Transverse colon (tissue), 4 donors: ENCODE data around the gene TOMT. TPM values are rescaled to one million over a fixed set of nuclear protein-coding genes. Genes with fewer than 3 reads are reported as not detected.

ENCODE experiments used
- DNase-seq: peaks from one replicate; pipeline ENCODE4 v3.0.0-alpha.2; 2019
- H3K27ac ChIP-seq, 4 donors: fragments of 200-600 bp; sonication (generic); 2 replicates each; pipeline ENCODE4 v1.5.1; 2016 to 2018; ENCODE audit warnings: inconsistent platforms in 4 of 4
- H3K27me3 ChIP-seq: fragments of 200-600 bp; sonication (generic); 2 replicates; pipeline ENCODE4 v1.5.1; 2017; ENCODE audit warnings: inconsistent platforms
- H3K36me3 ChIP-seq, 4 donors: fragments of 200-600 bp; sonication (generic); 2 replicates each; pipeline ENCODE4 v1.5.1; 2017 to 2019; ENCODE audit warnings: inconsistent platforms in 4 of 4
- H3K4me1 ChIP-seq, 4 donors: fragments of 200-600 bp; sonication (generic); 2 replicates each; pipeline ENCODE4 v1.5.1; 2017 to 2020; ENCODE audit warnings: inconsistent platforms in 4 of 4
- H3K4me3 ChIP-seq, 4 donors: fragments of 200-600 bp; sonication (generic); 1 replicate in 1 of 4; 2 replicates in 3 of 4; pipeline versions ENCODE4 v1.5.1 to v1.6.1; 2017 to 2019; ENCODE audit warnings: inconsistent platforms in 4 of 4
- H3K9me3 ChIP-seq, 2 donors: fragments of 200-600 bp; sonication (generic); 2 replicates each; pipeline ENCODE4 v1.5.1; 2017 to 2019; ENCODE audit warnings: inconsistent platforms in 2 of 2
- EP300 ChIP-seq: sonication (generic); formaldehyde crosslinking; IDR thresholded peaks from one replicate; pipeline ENCODE4 v1.6.1; 2017; ENCODE audit warnings: antibody characterized with exemption, low read depth
- POLR2A ChIP-seq: fragments of 450-650 bp; IDR thresholded peaks from one replicate; pipeline ENCODE4 v1.6.1; 2016; ENCODE audit warnings: antibody characterized with exemption, mild to moderate bottlenecking, moderate library complexity
- POLR2AphosphoS5 ChIP-seq, 3 donors: sonication (generic); formaldehyde crosslinking; IDR thresholded peaks; one replicate each; pipeline ENCODE4 v1.6.1; 2016; ENCODE audit warnings: antibody characterized with exemption in 3 of 3
- WGBS, 2 donors: methylation state at CpG; one replicate each; pipeline ENCODE4 v1.1.5; 2018; ENCODE audit warnings: low coverage in 1 of 2; 5-methylcytosine and 5-hydroxymethylcytosine counted together
- in situ Hi-C, 4 donors: fragments of 200-750 bp; cut with MboI; loops; one replicate each; pipeline versions ENCODE4 v1.15.0 to v1.15.1; 2017; ENCODE audit warnings: low sequenced_read_pairs in 3 of 4, low pct_ligation_motif_present in 1 of 4, low pct_unique_long_range_greater_than_20kb in 1 of 4
- intact Hi-C: fragments of 100-400 bp; cut with DNase I; formaldehyde crosslinking; loops from one replicate; pipeline ENCODE4 v1.15.1; 2023; ENCODE audit warnings: low total_unique reads
- total RNA-seq, 4 donors: library from RNA; depleted of rRNA; stranded (reverse); fragments of >200 nt; gene quantifications; one replicate each; pipeline ENCODE4 v1.1.0, GENCODE V29; 2016
- TF ChIP-seq, protein P1 (sequence below), 5 experiments: fragments of 200-600 bp in 3 of 5; fragments of 450-650 bp in 2 of 5; sonication (generic) in 3 of 5; IDR thresholded peaks; 1 replicate in 2 of 5; 2 replicates in 3 of 5; pipeline ENCODE4 v1.5.1; 2016 to 2017; ENCODE audit warnings: antibody characterized with exemption in 5 of 5, inconsistent platforms in 3 of 5, mild to moderate bottlenecking in 2 of 5, moderate library complexity in 1 of 5

TOMT gene
- total RNA-seq, 4 donors from 2014 or later: not detected

DNA sequence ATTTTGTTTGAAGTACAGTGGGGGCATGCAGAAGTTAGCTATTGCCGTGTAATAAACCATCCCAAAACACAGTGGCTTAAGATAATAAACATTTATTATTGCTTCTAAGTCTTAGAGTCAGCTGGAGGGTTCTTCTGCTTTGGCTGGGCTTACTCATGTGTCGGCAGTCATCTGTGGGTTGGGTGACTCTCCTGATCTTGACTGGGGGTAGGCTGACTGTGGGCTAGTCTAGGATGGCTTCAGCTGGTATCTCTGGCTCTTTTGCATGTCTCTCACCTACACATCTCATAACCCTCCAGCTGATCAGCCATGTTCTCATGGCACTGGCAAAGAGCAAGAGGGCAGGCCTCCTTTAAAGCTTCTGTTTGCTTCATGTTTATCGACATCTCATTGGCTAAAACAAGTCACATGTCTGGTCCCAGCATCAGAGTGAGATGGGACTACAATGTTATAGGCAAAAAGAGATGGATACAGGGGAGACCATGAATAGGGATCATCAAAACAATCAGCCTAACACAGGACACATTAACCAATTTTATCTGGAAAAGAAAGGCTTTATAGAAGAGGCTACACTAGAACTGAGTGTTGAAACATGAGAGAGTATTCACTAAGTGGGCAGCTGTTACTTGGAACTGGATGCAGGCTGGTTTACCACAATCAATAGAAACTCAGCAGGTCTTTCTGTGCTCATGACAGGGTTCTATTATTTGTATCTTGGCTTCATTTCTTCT, 19.9 kb upstream of the TOMT start:
- no peaks in the 10 kb centered on the region for H3K36me3 ChIP-seq
- intact Hi-C loops (no loop called here), in situ Hi-C loops (no loop called here)
- TF ChIP-seq POLR2A (no peak), EP300 (no peak), POLR2AphosphoS5 (IDR thresholded peaks at IDR 0.05) (no peak)
- TF ChIP-seq, protein P1, sequence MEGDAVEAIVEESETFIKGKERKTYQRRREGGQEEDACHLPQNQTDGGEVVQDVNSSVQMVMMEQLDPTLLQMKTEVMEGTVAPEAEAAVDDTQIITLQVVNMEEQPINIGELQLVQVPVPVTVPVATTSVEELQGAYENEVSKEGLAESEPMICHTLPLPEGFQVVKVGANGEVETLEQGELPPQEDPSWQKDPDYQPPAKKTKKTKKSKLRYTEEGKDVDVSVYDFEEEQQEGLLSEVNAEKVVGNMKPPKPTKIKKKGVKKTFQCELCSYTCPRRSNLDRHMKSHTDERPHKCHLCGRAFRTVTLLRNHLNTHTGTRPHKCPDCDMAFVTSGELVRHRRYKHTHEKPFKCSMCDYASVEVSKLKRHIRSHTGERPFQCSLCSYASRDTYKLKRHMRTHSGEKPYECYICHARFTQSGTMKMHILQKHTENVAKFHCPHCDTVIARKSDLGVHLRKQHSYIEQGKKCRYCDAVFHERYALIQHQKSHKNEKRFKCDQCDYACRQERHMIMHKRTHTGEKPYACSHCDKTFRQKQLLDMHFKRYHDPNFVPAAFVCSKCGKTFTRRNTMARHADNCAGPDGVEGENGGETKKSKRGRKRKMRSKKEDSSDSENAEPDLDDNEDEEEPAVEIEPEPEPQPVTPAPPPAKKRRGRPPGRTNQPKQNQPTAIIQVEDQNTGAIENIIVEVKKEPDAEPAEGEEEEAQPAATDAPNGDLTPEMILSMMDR (IDR thresholded peaks at IDR 0.05): no peak
- H3K27me3 ChIP-seq: no peaks in the 10 kb centered on the region
- peaks cover 0 to 41% (median 16%) of the 10 kb centered on the region in 4 donors for H3K4me1 ChIP-seq
- no peaks in the 10 kb centered on the region for H3K9me3 ChIP-seq
- no peak for DNase-seq
- 67 to 83% methylated on average over 2 to 3 of the region's 3 CpGs for WGBS, 2 donors
- H3K27ac ChIP-seq: peak overlapping the region in 3 of 4 donors; percentile 12 to 39 (median 17)
- no peak overlapping the region for H3K4me3 ChIP-seq

DNA sequence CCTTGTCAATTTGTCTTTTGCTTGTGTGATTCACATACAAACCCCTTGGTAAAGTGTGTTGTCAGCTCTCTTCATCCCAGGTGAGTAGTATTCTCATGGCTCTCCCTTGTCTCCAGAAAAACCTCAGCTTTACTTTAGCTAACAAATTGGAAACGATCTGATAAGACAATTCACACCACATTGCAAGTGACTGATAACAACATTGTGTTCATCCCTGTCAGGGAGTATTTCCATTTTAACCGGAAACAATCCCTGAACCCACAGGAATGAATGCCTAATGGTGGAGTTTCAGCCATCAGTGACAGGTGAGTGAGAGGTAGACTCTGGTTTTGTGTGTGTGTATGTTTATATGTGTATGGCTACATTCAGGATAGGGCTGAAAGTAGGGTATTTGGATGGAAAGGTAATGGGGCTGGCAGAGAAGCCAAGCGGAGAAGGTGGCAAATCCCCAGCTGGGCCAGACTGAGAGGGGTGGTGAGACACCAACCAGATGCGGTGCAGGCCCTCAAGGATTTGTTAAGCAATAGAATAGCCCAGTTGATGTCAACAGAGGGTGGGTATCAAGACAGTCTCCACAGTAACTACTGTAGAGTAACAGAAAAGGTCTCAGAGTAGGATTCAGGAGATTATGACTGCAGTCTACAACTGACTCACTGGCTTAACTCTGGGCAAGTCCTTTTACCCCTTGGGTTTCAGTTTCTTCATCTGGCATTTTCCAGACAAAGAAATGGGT, 17.5 kb upstream of the TOMT start:
- Histone ChIP-seq H3K4me3 (no peak overlapping the region), H3K36me3 (no peaks in the 10 kb centered on the region), H3K27ac (no peak overlapping the region), H3K4me1 (peaks cover 0 to 35% (median 12%) of the 10 kb centered on the region in 4 donors), H3K27me3 (no peaks in the 10 kb centered on the region), H3K9me3 (no peaks in the 10 kb centered on the region)
- in situ Hi-C loops (no loop called here), intact Hi-C loops (no loop called here)
- TF ChIP-seq POLR2A: no peak
- TF ChIP-seq EP300: no peak
- TF ChIP-seq POLR2AphosphoS5 (IDR thresholded peaks at IDR 0.05): no peak
- TF ChIP-seq, protein P1 (IDR thresholded peaks at IDR 0.05): no peak
- no peak for DNase-seq
- WGBS, 2 donors: 86 to 88% methylated on average over 2 to 4 of the region's 4 CpGs

DNA sequence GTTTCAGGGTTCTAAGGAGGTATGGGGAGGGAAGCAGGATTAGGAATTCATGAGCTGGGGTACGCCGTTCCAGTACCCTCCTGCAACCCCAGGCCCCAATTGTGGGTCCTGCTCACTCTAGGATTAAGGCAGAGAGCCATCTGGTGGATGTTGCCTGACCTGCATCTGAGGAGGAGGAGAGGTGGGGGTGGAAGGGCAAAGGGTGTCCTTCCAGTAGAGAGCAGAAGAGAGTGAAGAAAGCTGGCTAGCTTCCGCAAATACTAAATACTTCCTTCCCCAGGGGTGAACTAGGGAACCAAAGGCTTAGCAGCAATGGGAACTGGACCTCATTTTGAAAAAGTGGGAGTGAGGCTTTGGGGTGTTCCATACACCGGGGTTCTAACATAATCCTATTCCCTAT, 14.4 kb upstream of the TOMT start:
- in situ Hi-C loops: loop anchor here in 3 of 4 donors (5.0 to 10.0 kb wide), 2 partner anchors 66 to 69 kb away; no protein-coding TSS in a partner anchor
- intact Hi-C loops: loop anchor here (1.0 kb wide), 1 partner anchor 66 kb away; no protein-coding TSS in a partner anchor
- TF ChIP-seq EP300: no peak
- TF ChIP-seq POLR2A: no peak
- TF ChIP-seq, protein P1 (IDR thresholded peaks at IDR 0.05): peak; percentile 81 to 96 (median 89)
- peak in 2 of 3 donors; percentile 30 to 39 for TF ChIP-seq POLR2AphosphoS5 (IDR thresholded peaks at IDR 0.05)
- H3K4me3 ChIP-seq: no peak overlapping the region
- H3K27me3 ChIP-seq: no peaks in the 10 kb centered on the region
- peak overlapping the region; percentile 27 to 68 (median 51) for H3K27ac ChIP-seq
- DNase-seq: peak; percentile 82
- WGBS, 2 donors: 32 to 38% methylated on average over 4 of the region's 4 CpGs
- H3K36me3 ChIP-seq: peaks cover 0 to 2% (median 0%) of the 10 kb centered on the region in 4 donors
- peaks cover 0 to 16% (median 8%) of the 10 kb centered on the region in 4 donors for H3K4me1 ChIP-seq
- no peaks in the 10 kb centered on the region for H3K9me3 ChIP-seq

DNA sequence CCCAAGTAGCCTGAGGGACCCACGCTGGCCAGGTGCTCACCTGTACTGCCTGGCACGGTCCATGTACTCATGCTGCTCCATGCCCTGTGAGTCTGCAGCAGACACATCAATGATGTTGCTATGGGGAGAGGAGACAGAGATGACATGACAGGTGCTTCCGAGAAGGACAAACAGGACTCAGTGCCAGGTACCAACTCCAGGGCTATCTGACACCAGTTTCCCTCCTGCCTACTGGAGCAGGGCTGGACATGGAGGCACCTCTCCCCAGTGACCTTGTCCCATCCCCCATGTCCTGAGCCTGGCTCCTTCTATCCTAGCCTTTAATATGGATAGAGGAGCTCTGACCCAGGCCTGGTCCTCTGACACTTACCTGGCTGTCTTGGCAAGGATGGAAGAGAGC, 7.0 kb upstream of the TOMT start:
- Histone ChIP-seq H3K4me3 (no peak overlapping the region), H3K9me3 (no peaks in the 10 kb centered on the region), H3K27ac (no peak overlapping the region), H3K36me3 (peaks cover 0 to 34% (median 10%) of the 10 kb centered on the region in 4 donors), H3K27me3 (no peaks in the 10 kb centered on the region), H3K4me1 (peaks cover 8 to 32% (median 27%) of the 10 kb centered on the region in 4 donors)
- in situ Hi-C loops: loop anchor here in 2 of 4 donors (10.0 kb wide), 1 partner anchor 74 kb away; no protein-coding TSS in a partner anchor
- no peak for DNase-seq
- TF ChIP-seq, protein P1 (IDR thresholded peaks at IDR 0.05): no peak
- no peak for TF ChIP-seq POLR2AphosphoS5 (IDR thresholded peaks at IDR 0.05)
- no peak for TF ChIP-seq EP300
- no peak for TF ChIP-seq POLR2A
- 96% methylated on average over 3 of the region's 3 CpGs; no CpG with 5 or more reads in 1 of the 2 donors for WGBS, 2 donors
- intact Hi-C loops: no loop called here
